Subcutaneous abdominal adipose tissue (tissue), 5 donors: Measurements from ENCODE around the gene FSTL4.

Experiments
- H3K27ac ChIP-seq: one replicate; pipeline ENCODE4 v1.7.0; 2013; ENCODE audit warnings: low read depth, mild to moderate bottlenecking, inconsistent platforms, low read length, moderate library complexity
- H3K27me3 ChIP-seq, 5 donors: one replicate each; pipeline ENCODE4 v1.7.0; 2013; ENCODE audit warnings: low read length in 5 of 5, inconsistent platforms in 1 of 5; ENCODE audit not compliant: control insufficient read depth in 5 of 5, insufficient read depth in 4 of 5
- H3K36me3 ChIP-seq, 5 donors: one replicate each; pipeline ENCODE4 v1.7.0; 2013; ENCODE audit warnings: low read length in 5 of 5; ENCODE audit not compliant: control insufficient read depth in 5 of 5, insufficient read depth in 5 of 5
- H3K4me1 ChIP-seq, 5 donors: one replicate each; pipeline ENCODE4 v1.7.0; 2013; ENCODE audit warnings: low read length in 5 of 5, mild to moderate bottlenecking in 3 of 5, moderate library complexity in 1 of 5; ENCODE audit not compliant: control insufficient read depth in 5 of 5, insufficient read depth in 5 of 5
- H3K4me3 ChIP-seq, 5 donors: one replicate each; pipeline ENCODE4 v1.7.0; 2013; ENCODE audit warnings: low read length in 5 of 5, low read depth in 1 of 5
- H3K9ac ChIP-seq, 5 donors: one replicate each; pipeline ENCODE4 v1.7.0; 2013; ENCODE audit warnings: low read length in 5 of 5, mild to moderate bottlenecking in 4 of 5, moderate library complexity in 3 of 5
- H3K9me3 ChIP-seq, 5 donors: one replicate each; pipeline ENCODE4 v1.7.0; 2013; ENCODE audit warnings: low read length in 5 of 5; ENCODE audit not compliant: control insufficient read depth in 5 of 5
- donor health status: healthy.
- donor health status: healthy.
- donor health status: healthy.
- donor health status: healthy.
- donor health status: healthy.

Gene FSTL4

GRCh38 chr5:133321286-133321832 lies 291.0 kb downstream of the FSTL4 start:
- no peak overlapping the region for H3K9ac ChIP-seq
- no peaks in the 10 kb centered on the region for H3K36me3 ChIP-seq
- no peak overlapping the region for H3K27ac ChIP-seq
- H3K9me3 ChIP-seq, result no peaks in the 10 kb centered on the region
- peaks cover 0 to 7% (median 0%) of the 10 kb centered on the region in 5 donors for H3K27me3 ChIP-seq
- no peak overlapping the region for H3K4me3 ChIP-seq
- peaks cover 0 to 6% (median 0%) of the 10 kb centered on the region in 5 donors for H3K4me1 ChIP-seq

GRCh38 chr5:133319905-133320520 lies 292.3 kb downstream of the FSTL4 start:
- H3K27me3 ChIP-seq, result peaks cover 0 to 7% (median 0%) of the 10 kb centered on the region in 5 donors
- H3K9ac ChIP-seq, result no peak overlapping the region
- H3K4me1 ChIP-seq, result peaks cover 0 to 6% (median 0%) of the 10 kb centered on the region in 5 donors
- H3K4me3 ChIP-seq, result no peak overlapping the region
- no peaks in the 10 kb centered on the region for H3K9me3 ChIP-seq
- H3K27ac ChIP-seq, result no peak overlapping the region
- no peaks in the 10 kb centered on the region for H3K36me3 ChIP-seq

- no peaks in the 10 kb centered on the region for H3K36me3 ChIP-seq
Observed at GRCh38 chr5:133319244-133319643, 293.1 kb downstream of the FSTL4 start.

GRCh38 chr5:133317558-133317957 lies 294.8 kb downstream of the FSTL4 start:
- Histone ChIP-seq H3K9me3 (no peaks in the 10 kb centered on the region), H3K36me3 (no peaks in the 10 kb centered on the region), H3K9ac (no peak overlapping the region), H3K27ac (no peak overlapping the region), H3K27me3 (peaks cover 0 to 3% (median 0%) of the 10 kb centered on the region in 5 donors), H3K4me3 (no peak overlapping the region), H3K4me1 (peaks cover 0 to 6% (median 0%) of the 10 kb centered on the region in 5 donors)

More at GRCh38 chr5:133319244-133319643, 293.1 kb downstream of the FSTL4 start:
- Histone ChIP-seq H3K9me3 (no peaks in the 10 kb centered on the region), H3K4me1 (peaks cover 0 to 6% (median 0%) of the 10 kb centered on the region in 5 donors), H3K9ac (no peak overlapping the region), H3K27ac (no peak overlapping the region), H3K27me3 (peaks cover 0 to 4% (median 0%) of the 10 kb centered on the region in 5 donors), H3K4me3 (no peak overlapping the region)

GRCh38 chr5:133316346-133317343 lies 295.7 kb downstream of the FSTL4 start:
- Histone ChIP-seq H3K36me3 (no peaks in the 10 kb centered on the region), H3K27me3 (peaks cover 0 to 3% (median 0%) of the 10 kb centered on the region in 5 donors), H3K27ac (no peak overlapping the region), H3K4me3 (no peak overlapping the region), H3K9me3 (no peaks in the 10 kb centered on the region), H3K4me1 (peaks cover 0 to 6% (median 0%) of the 10 kb centered on the region in 5 donors), H3K9ac (no peak overlapping the region)

GRCh38 chr5:133314086-133314485 lies 298.3 kb downstream of the FSTL4 start:
- Histone ChIP-seq H3K4me1 (peaks cover 0 to 6% (median 0%) of the 10 kb centered on the region in 5 donors), H3K27me3 (peaks cover 0 to 5% (median 0%) of the 10 kb centered on the region in 5 donors), H3K4me3 (no peak overlapping the region), H3K27ac (no peak overlapping the region), H3K9me3 (no peaks in the 10 kb centered on the region), H3K9ac (no peak overlapping the region), H3K36me3 (no peaks in the 10 kb centered on the region)

- H3K9ac ChIP-seq, result no peak overlapping the region
- H3K4me3 ChIP-seq, result no peak overlapping the region
- H3K36me3 ChIP-seq, result no peaks in the 10 kb centered on the region
- H3K27me3 ChIP-seq, result peaks cover 0 to 5% (median 3%) of the 10 kb centered on the region in 5 donors
- H3K9me3 ChIP-seq, result no peaks in the 10 kb centered on the region
- no peaks in the 10 kb centered on the region for H3K4me1 ChIP-seq
- no peak overlapping the region for H3K27ac ChIP-seq
Observed at GRCh38 chr5:133311176-133311575, 301.2 kb downstream of the FSTL4 start.

- Histone ChIP-seq H3K9me3 (no peaks in the 10 kb centered on the region), H3K27ac (no peak overlapping the region), H3K9ac (no peak overlapping the region), H3K4me1 (no peaks in the 10 kb centered on the region), H3K4me3 (no peak overlapping the region), H3K36me3 (no peaks in the 10 kb centered on the region), H3K27me3 (peaks cover 0 to 5% (median 3%) of the 10 kb centered on the region in 5 donors)
Observed at GRCh38 chr5:133309984-133310621, 302.2 kb downstream of the FSTL4 start.

GRCh38 chr5:133309166-133309795 lies 303.1 kb downstream of the FSTL4 start:
- H3K4me3 ChIP-seq, result no peak overlapping the region

More at GRCh38 chr5:133309166-133309795, 303.1 kb downstream of the FSTL4 start:
- no peak overlapping the region for H3K9ac ChIP-seq
- no peaks in the 10 kb centered on the region for H3K9me3 ChIP-seq
- no peaks in the 10 kb centered on the region for H3K4me1 ChIP-seq
- H3K27me3 ChIP-seq, result peaks cover 0 to 5% (median 3%) of the 10 kb centered on the region in 5 donors
- no peak overlapping the region for H3K27ac ChIP-seq
- no peaks in the 10 kb centered on the region for H3K36me3 ChIP-seq
